Activated gamma-delta T cell treated with anti-CD3 and anti-CD28 coated beads, Interleukin-2, amount 50 U/mL, for 16 hours (primary cell): ENCODE results near the gene ZNRD2.

Source experiments
- DNase-seq: peaks from one replicate; pipeline ENCODE4 v3.0.0-alpha.2; 2020; ENCODE audit warnings: low read depth

ZNRD2 gene

GRCh38 chr11:65573391-65574079, 3.3 kb downstream of the ZNRD2 start:
- DNase-seq, result no peak

- DNase-seq, result peak; percentile 76
Observed at GRCh38 chr11:65574109-65574810, 4.0 kb downstream of the ZNRD2 start.

GRCh38 chr11:65574811-65575567, 4.7 kb downstream of the ZNRD2 start:
- DNase-seq, result no peak

GRCh38 chr11:65575568-65576231, 5.4 kb downstream of the ZNRD2 start, which contains the start of gene EHBP1L1:
Gene EHBP1L1 (plus strand): TSS chr11:65576053. CDS start chr11:65576303, 250 bp downstream.
- peak; percentile 57 for DNase-seq

- no peak for DNase-seq
Observed at GRCh38 chr11:65576232-65576866, 6.1 kb downstream of the ZNRD2 start.

- DNase-seq, result no peak
Observed at GRCh38 chr11:65576867-65577755, 6.8 kb downstream of the ZNRD2 start.

GRCh38 chr11:65577756-65578109, 7.5 kb downstream of the ZNRD2 start:
- no peak for DNase-seq

- no peak for DNase-seq
Observed at GRCh38 chr11:65578134-65578533, 7.9 kb downstream of the ZNRD2 start.

GRCh38 chr11:65578667-65579066, 8.4 kb downstream of the ZNRD2 start:
- DNase-seq, result no peak

- no peak for DNase-seq
Observed at GRCh38 chr11:65579291-65579690, 9.0 kb downstream of the ZNRD2 start.

GRCh38 chr11:65580031-65580692, 9.9 kb downstream of the ZNRD2 start:
- no peak for DNase-seq

GRCh38 chr11:65580756-65581155, 10.5 kb downstream of the ZNRD2 start:
- DNase-seq, result no peak

GRCh38 chr11:65581928-65582327, 11.7 kb downstream of the ZNRD2 start:
- no peak for DNase-seq

- DNase-seq, result no peak
Observed at GRCh38 chr11:65583589-65583988, 13.3 kb downstream of the ZNRD2 start.

- DNase-seq, result no peak
Observed at GRCh38 chr11:65584106-65584505, 13.8 kb downstream of the ZNRD2 start.

GRCh38 chr11:65584723-65585171, 14.5 kb downstream of the ZNRD2 start:
- DNase-seq, result no peak

- no peak for DNase-seq
Observed at GRCh38 chr11:65585396-65586246, 15.3 kb downstream of the ZNRD2 start.

GRCh38 chr11:65586247-65586630, 16.0 kb downstream of the ZNRD2 start:
- DNase-seq, result no peak

- no peak for DNase-seq
Observed at GRCh38 chr11:65586676-65587075, 16.4 kb downstream of the ZNRD2 start.
